Lower leg skin (tissue), 4 donors: ENCODE measurements around the gene LMAN1. TPM values are rescaled to one million over a fixed set of nuclear protein-coding genes. Genes with fewer than 3 reads are reported as not detected.

Source experiments
- DNase-seq, 2 donors: peaks; one replicate each; pipeline ENCODE4 v3.0.0-alpha.2; 2019; ENCODE audit warnings: low spot score in 2 of 2
- H3K4me3 ChIP-seq: fragments of 200-600 bp; sonication (generic); 2 replicates; pipeline ENCODE4 v1.5.1; 2017; ENCODE audit warnings: mild to moderate bottlenecking, low read depth; ENCODE audit not compliant: poor library complexity, severe bottlenecking
- CTCF ChIP-seq, 3 donors: fragments of 450-650 bp; IDR thresholded peaks; one replicate each; pipeline ENCODE4 v1.5.1; 2016; ENCODE audit warnings: antibody characterized with exemption in 3 of 3, mild to moderate bottlenecking in 3 of 3, moderate library complexity in 2 of 3
- POLR2A ChIP-seq, 2 donors: fragments of 450-650 bp; IDR thresholded peaks; one replicate each; pipeline ENCODE4 v1.6.1; 2016 to 2017; ENCODE audit warnings: antibody characterized with exemption in 2 of 2, mild to moderate bottlenecking in 1 of 2, moderate library complexity in 1 of 2
- WGBS, 2 donors: methylation state at CpG; one replicate each; pipeline ENCODE4 v1.1.5; 2018; 5-methylcytosine and 5-hydroxymethylcytosine counted together
- intact Hi-C: fragments of 100-400 bp; cut with DNase I; formaldehyde crosslinking; loops from one replicate; pipeline ENCODE4 v1.15.0; 2023; ENCODE audit warnings: low total_unique reads
- total RNA-seq, 4 donors: library from RNA; depleted of rRNA; stranded (reverse); fragments of >200 nt; gene quantifications; one replicate each; pipeline ENCODE4 v1.1.0, GENCODE V29; 2016

LMAN1 gene
- total RNA-seq, 4 donors from 2014 or later, result 26.0 to 55.7 (median 36.4) TPM

- TF ChIP-seq CTCF (IDR thresholded peaks at IDR 0.05) (no peak), POLR2A (IDR thresholded peaks at IDR 0.05) (no peak)
- H3K4me3 ChIP-seq, result no peak overlapping the region
- no peak for DNase-seq
- intact Hi-C loops, result no loop called here
- WGBS, 2 donors, result 24 to 55% methylated on average over 3 of the region's 3 CpGs
Measured at GRCh38 chr18:59393381-59393780, 34.3 kb upstream of the LMAN1 start.

DNA sequence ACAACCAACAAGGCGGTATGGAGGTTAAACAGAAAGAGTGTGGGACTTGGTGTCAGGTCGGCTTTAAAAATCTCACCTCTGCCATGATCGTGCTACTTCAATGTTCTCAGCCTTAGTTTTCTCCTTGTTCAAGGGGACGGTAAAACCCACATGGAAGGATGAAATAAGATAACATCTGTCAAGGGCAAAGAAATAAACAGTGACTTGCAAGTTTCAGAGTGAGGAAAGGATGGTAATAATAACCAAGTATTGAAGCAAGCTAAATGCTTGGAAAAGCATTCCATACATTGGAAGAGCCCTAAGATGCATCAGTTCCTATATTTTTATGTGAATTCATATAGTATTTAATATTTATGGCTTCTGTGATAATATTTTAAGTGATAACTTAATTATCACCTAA, 29.8 kb upstream of the LMAN1 start:
- no peak overlapping the region for H3K4me3 ChIP-seq
- TF ChIP-seq POLR2A (IDR thresholded peaks at IDR 0.05), result no peak
- no peak for TF ChIP-seq CTCF (IDR thresholded peaks at IDR 0.05)
- 80 to 86% methylated on average over 4 of the region's 4 CpGs for WGBS, 2 donors
- no peak for DNase-seq
- intact Hi-C loops, result no loop called here

- WGBS, 2 donors, result 83 to 84% methylated on average over 11 of the region's 11 CpGs
- intact Hi-C loops, result no loop called here
- TF ChIP-seq POLR2A (IDR thresholded peaks at IDR 0.05) (no peak), CTCF (IDR thresholded peaks at IDR 0.05) (no peak)
- DNase-seq, result no peak
- H3K4me3 ChIP-seq, result no peak overlapping the region
Measured at GRCh38 chr18:59387687-59388565, 28.9 kb upstream of the LMAN1 start.

- H3K4me3 ChIP-seq, result no peak overlapping the region
- intact Hi-C loops, result no loop called here
- no peak for TF ChIP-seq CTCF (IDR thresholded peaks at IDR 0.05)
- TF ChIP-seq POLR2A (IDR thresholded peaks at IDR 0.05), result no peak
- 74 to 78% methylated on average over 8 of the region's 8 CpGs for WGBS, 2 donors
- DNase-seq, result no peak
Measured at GRCh38 chr18:59386909-59387686, 28.0 kb upstream of the LMAN1 start.

DNA sequence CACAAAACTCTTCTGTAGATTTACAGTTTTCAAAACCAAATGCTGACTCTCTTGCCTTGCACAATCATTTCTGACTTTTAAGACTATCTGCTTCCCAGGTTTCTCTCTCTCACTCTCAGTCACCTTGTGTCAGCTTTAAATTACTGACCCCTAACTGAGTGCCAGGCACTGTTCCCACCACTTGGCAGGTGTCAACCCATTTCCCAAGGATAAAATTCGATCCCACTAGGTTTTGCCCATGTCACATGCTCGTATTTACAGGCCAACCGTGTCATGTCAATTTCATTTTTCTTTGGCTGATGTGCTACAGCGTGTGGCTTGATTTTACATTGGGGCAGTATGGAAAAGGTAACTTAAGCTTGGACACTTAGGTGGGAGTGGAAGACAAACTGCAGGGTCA, 26.1 kb upstream of the LMAN1 start:
- no peak overlapping the region for H3K4me3 ChIP-seq
- intact Hi-C loops, result no loop called here
- WGBS, 2 donors, result 83 to 90% methylated on average over 4 of the region's 4 CpGs
- TF ChIP-seq CTCF (IDR thresholded peaks at IDR 0.05) (no peak), POLR2A (IDR thresholded peaks at IDR 0.05) (no peak)
- DNase-seq, result no peak
